Measurements from ENCODE around the gene PLLP. TPM values are rescaled to one million over a fixed set of nuclear protein-coding genes. Genes with fewer than 3 reads are reported as not detected.

Gene PLLP
- total RNA-seq, 4 donors from 2014 or later: 9.0 to 49.1 (median 12.2) TPM

DNA sequence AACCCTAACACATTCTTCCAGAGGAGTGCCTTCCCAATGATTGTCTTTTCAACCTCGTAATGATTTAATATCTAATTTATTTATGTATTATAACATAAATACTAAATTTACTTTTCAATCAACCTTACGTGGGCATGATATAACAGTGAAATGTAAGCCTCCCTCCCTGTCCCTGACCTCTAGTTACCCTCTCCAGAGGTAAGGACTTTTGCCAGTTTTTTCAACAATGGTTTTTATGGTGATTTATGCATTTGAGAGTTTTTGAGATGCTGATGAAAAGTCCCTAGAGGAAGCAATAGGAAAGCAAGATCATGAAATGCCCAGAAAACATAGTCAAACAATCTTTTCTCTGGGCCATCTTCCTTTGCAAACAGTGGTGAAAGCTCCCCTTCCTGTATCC lies 35.2 kb upstream of the PLLP start:
- ATAC-seq (ENCODE audit: low FRiP score): no peak
- DNase-seq (ENCODE audit: low spot score): no peak

GRCh38 chr16:57318240-57318970 lies 33.9 kb upstream of the PLLP start:
- ATAC-seq (ENCODE audit: low FRiP score): no peak
- TF ChIP-seq, protein P1, sequence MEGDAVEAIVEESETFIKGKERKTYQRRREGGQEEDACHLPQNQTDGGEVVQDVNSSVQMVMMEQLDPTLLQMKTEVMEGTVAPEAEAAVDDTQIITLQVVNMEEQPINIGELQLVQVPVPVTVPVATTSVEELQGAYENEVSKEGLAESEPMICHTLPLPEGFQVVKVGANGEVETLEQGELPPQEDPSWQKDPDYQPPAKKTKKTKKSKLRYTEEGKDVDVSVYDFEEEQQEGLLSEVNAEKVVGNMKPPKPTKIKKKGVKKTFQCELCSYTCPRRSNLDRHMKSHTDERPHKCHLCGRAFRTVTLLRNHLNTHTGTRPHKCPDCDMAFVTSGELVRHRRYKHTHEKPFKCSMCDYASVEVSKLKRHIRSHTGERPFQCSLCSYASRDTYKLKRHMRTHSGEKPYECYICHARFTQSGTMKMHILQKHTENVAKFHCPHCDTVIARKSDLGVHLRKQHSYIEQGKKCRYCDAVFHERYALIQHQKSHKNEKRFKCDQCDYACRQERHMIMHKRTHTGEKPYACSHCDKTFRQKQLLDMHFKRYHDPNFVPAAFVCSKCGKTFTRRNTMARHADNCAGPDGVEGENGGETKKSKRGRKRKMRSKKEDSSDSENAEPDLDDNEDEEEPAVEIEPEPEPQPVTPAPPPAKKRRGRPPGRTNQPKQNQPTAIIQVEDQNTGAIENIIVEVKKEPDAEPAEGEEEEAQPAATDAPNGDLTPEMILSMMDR (IDR thresholded peaks at IDR 0.05): no peak
- no peak for DNase-seq (ENCODE audit: low spot score)

More for the DNA sequence above, 35.2 kb upstream of the PLLP start:
- TF ChIP-seq, protein P1 (IDR thresholded peaks at IDR 0.05): no peak

DNA sequence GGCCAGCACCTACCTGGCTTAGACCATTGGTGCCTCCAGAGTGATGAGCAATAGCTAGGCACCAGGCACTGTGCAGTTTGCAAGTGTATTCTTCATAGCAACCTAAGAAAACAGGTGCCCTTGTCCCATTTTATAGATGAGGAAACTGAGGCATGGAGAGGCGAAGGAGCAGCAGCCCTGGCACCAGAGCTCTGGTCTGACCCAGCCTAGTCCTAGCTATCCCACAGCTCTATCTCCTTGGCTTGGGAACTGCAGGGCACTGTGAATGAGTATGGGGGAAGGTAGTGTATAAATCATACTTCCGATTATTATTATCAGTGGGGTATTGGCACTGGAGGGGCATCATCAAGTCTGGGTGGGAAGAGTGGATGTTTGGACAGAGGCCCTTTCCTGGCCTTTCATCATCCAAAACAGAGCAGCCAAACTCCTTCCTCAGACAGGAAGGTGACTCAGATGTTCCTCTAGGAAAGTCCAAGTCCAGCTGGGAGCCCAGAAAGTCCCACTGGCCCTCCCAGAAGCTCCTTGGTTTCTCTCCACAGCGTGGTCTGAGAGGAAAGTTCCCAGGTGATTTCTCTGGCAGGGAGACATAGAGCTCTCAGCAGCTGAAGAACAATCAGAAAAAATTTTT lies 32.0 kb upstream of the PLLP start:
- peak; percentile 54 for ATAC-seq (ENCODE audit: low FRiP score)
- TF ChIP-seq, protein P1 (IDR thresholded peaks at IDR 0.05): no peak
- no peak for DNase-seq (ENCODE audit: low spot score)

DNA sequence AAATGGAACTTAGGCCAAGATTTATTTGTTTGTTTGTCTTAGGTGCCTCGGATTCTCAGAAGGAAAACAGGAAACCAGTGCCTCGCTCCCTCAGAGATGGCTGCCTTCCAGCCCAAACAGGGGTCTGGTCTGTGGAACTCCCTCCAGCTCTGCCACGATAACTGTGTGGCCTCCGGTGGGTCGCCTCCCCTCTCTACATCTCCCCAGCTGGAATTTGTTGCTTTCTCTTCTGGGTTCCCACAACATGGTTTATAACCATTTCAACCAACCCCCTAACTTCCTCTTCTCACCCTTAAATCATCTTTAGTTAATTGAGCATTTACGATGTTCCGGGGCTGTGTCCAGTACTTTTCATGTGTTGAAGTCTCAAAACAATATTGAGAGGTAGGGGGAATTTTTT lies 30.9 kb upstream of the PLLP start:
- ATAC-seq (ENCODE audit: low FRiP score) (no peak), DNase-seq (ENCODE audit: low spot score) (no peak)
- TF ChIP-seq, protein P1 (IDR thresholded peaks at IDR 0.05): no peak

- ATAC-seq (ENCODE audit: low FRiP score) (no peak), DNase-seq (ENCODE audit: low spot score) (no peak)
- TF ChIP-seq, protein P1 (IDR thresholded peaks at IDR 0.05): no peak
Observed at GRCh38 chr16:57314161-57314785, 29.8 kb upstream of the PLLP start.

GRCh38 chr16:57313509-57313908 lies 29.0 kb upstream of the PLLP start:
- TF ChIP-seq, protein P1 (IDR thresholded peaks at IDR 0.05): no peak
- DNase-seq (ENCODE audit: low spot score) (no peak), ATAC-seq (ENCODE audit: low FRiP score) (no peak)

All from omental fat pad (tissue), 4 donors.